B cell (primary cell): ENCODE measurements around the gene SLC4A5. TPM values are rescaled to one million over a fixed set of nuclear protein-coding genes. Genes with fewer than 3 reads are reported as not detected.

Experiments
- ATAC-seq: fragments of 200-7000 bp; cut with Tn5 transposase; one replicate; pipeline ENCODE4 v1.10.0; 2021; ENCODE audit warnings: low read depth, mild to moderate bottlenecking, moderate number of reproducible peaks, moderate library complexity
- CTCF ChIA-PET: fragments of 350-600 bp; sonication (Branson Sonifier 250); formaldehyde crosslinking; loops from one replicate; lab custom pipeline; 2021; ENCODE audit warnings: antibody characterized with exemption, inconsistent platforms; lab: Charles Lee
- POLR2A ChIA-PET: fragments of 350-600 bp; sonication (Branson Sonifier 250); formaldehyde crosslinking; loops from one replicate; lab custom pipeline; 2021; ENCODE audit warnings: antibody characterized with exemption; lab: Charles Lee
- DNase-seq: peaks from one replicate; pipeline ENCODE4 v3.0.0; 2013
- H2AFZ ChIP-seq: 2 replicates; pipeline ENCODE4 v1.6.1; 2012; ENCODE audit warnings: mild to moderate bottlenecking, low read depth, low read length; ENCODE audit not compliant: insufficient read depth, poor library complexity, severe bottlenecking
- H3K27ac ChIP-seq, 2 donors: 1 replicate in 1 of 2; 2 replicates in 1 of 2; pipeline ENCODE4 v1.5.1; 2012 to 2013; ENCODE audit warnings: low read length in 2 of 2, mild to moderate bottlenecking in 2 of 2, moderate library complexity in 1 of 2
- H3K27me3 ChIP-seq, 4 experiments: fragments of 200-600 bp in 1 of 4; sonication (generic) in 1 of 4; replicated peaks in 1 of 4; 1 replicate in 2 of 4; 2 replicates in 2 of 4; pipeline versions ENCODE4 v1.6.1 to v1.7.0; 2013 to 2016; ENCODE audit warnings: low read length in 3 of 4, mild to moderate bottlenecking in 2 of 4, mixed read lengths in 1 of 4, moderate library complexity in 1 of 4; ENCODE audit not compliant: insufficient read depth in 4 of 4, control insufficient read depth in 3 of 4; ENCODE audit errors: control extremely low read depth in 1 of 4
- H3K36me3 ChIP-seq, 2 experiments: replicated peaks in 1 of 2; 1 replicate in 1 of 2; 2 replicates in 1 of 2; pipeline versions ENCODE4 v1.6.1 to v1.7.1; 2013; ENCODE audit warnings: low read length in 1 of 2; ENCODE audit not compliant: insufficient read depth in 2 of 2, control insufficient read depth in 1 of 2; ENCODE audit errors: control extremely low read depth in 1 of 2, extremely low read depth in 1 of 2
- H3K4me1 ChIP-seq, 2 donors: fragments of 200-600 bp in 1 of 2; sonication (generic) in 1 of 2; 1 replicate in 1 of 2; 2 replicates in 1 of 2; pipeline versions ENCODE4 v1.5.1 to v1.6.1; 2013 to 2017; ENCODE audit warnings: low read length in 2 of 2; ENCODE audit not compliant: control insufficient read depth in 2 of 2, insufficient read depth in 2 of 2
- H3K4me2 ChIP-seq: replicated peaks from 2 replicates; pipeline ENCODE3; 2012; ENCODE audit warnings: mild to moderate bottlenecking, low read depth, low read length; ENCODE audit not compliant: poor library complexity, severe bottlenecking
- H3K4me3 ChIP-seq, 5 experiments: fragments of 200-600 bp in 1 of 5; sonication (generic) in 1 of 5; 1 replicate in 3 of 5; 2 replicates in 2 of 5; pipeline versions ENCODE4 v1.5.1 to v1.7.0; 2011 to 2016; ENCODE audit warnings: low read length in 4 of 5, mild to moderate bottlenecking in 4 of 5, low read depth in 2 of 5, control low read depth in 1 of 5, moderate library complexity in 1 of 5; ENCODE audit not compliant: insufficient read depth in 1 of 5; ENCODE audit errors: control extremely low read depth in 1 of 5, extremely low read depth in 1 of 5
- H3K79me2 ChIP-seq: fragments of 200-600 bp; sonication (generic); one replicate; pipeline ENCODE4 v1.6.0; 2016; ENCODE audit warnings: low read length; ENCODE audit not compliant: control insufficient read depth, insufficient read depth
- H3K9ac ChIP-seq: fragments of 200-600 bp; sonication (generic); 2 replicates; pipeline ENCODE4 v1.6.1; 2017; ENCODE audit warnings: mild to moderate bottlenecking, low read length, moderate library complexity
- H3K9me3 ChIP-seq, 3 donors: one replicate each; pipeline versions ENCODE4 v1.6.1 to v1.7.1; 2013; ENCODE audit warnings: low read length in 2 of 3; ENCODE audit not compliant: control insufficient read depth in 2 of 3, insufficient read depth in 1 of 3; ENCODE audit errors: control extremely low read depth in 1 of 3
- H4K20me1 ChIP-seq: 2 replicates; pipeline ENCODE4 v1.6.0; 2012; ENCODE audit warnings: mild to moderate bottlenecking, low read length; ENCODE audit not compliant: insufficient read depth, control insufficient read depth, poor library complexity, severe bottlenecking
- H3K27ac Mint-ChIP-seq: one replicate; pipeline ENCODE4 v1.8.0; 2021; ENCODE audit warnings: mixed read lengths
- H3K27me3 Mint-ChIP-seq: one replicate; pipeline ENCODE4 v1.8.0; 2021; ENCODE audit warnings: mixed read lengths
- H3K4me1 Mint-ChIP-seq: one replicate; pipeline ENCODE4 v1.8.0; 2021; ENCODE audit warnings: mixed read lengths
- H3K4me3 Mint-ChIP-seq: one replicate; pipeline ENCODE4 v1.8.0; 2021; ENCODE audit warnings: mixed read lengths
- H3K9me3 Mint-ChIP-seq: one replicate; pipeline ENCODE4 v1.8.0; 2022; ENCODE audit warnings: mixed read lengths; ENCODE audit not compliant: insufficient read depth
- CTCF ChIP-seq: fragments of 200-600 bp; IDR thresholded peaks from one replicate; pipeline ENCODE4 v1.8.0; 2022; ENCODE audit warnings: antibody characterized with exemption, mild to moderate bottlenecking
- EZH2 ChIP-seq: IDR thresholded peaks from 2 replicates; pipeline ENCODE4 v1.6.1; 2012; ENCODE audit warnings: borderline replicate concordance, low read depth, mild to moderate bottlenecking, moderate library complexity, low read length; ENCODE audit not compliant: insufficient read depth, poor library complexity, severe bottlenecking
- WGBS: methylation state at CpG from one replicate; pipeline ENCODE4 v1.1.5; 2013; ENCODE audit warnings: missing lambda C conversion rate; ENCODE audit not compliant: insufficient coverage; 5-methylcytosine and 5-hydroxymethylcytosine counted together
- intact Hi-C: fragments of 100-400 bp; cut with micrococcal nuclease; formaldehyde crosslinking; loops from one replicate; pipeline ENCODE4 v1.10.0; 2022
- polyA plus RNA-seq: library from polyadenylated mRNA; depleted of rRNA; stranded (reverse); fragments of >200 nt; gene quantifications from 2 replicates; pipeline ENCODE4 v1.2.3, GENCODE V29; 2012
- total RNA-seq, 2 donors: library from RNA; stranded (reverse); fragments of 120-200 nt in 1 of 2; gene quantifications; 1 replicate in 1 of 2; 2 replicates in 1 of 2; pipeline versions ENCODE4 v1.2.3 to v1.2.4, GENCODE V29; 2013 to 2022

The SLC4A5 gene
- total and polyA plus RNA-seq, 2 donors (not counting 1 experiment from before 2014, with no cell fraction given): 3.3 to 9.7 TPM

- Histone ChIP-seq H3K9me3 (no peaks in the 10 kb centered on the region), H3K9ac (no peak overlapping the region), H3K4me3 (no peak overlapping the region), H3K36me3 (peaks cover 14 to 36% of the 10 kb centered on the region in 2 experiments), H3K4me2 (peak overlapping the region; percentile 35), H4K20me1 (no peaks in the 10 kb centered on the region), H3K27ac (peak overlapping the region in 1 of 2 donors; percentile 46), H2AFZ (no peak overlapping the region), H3K79me2 (peaks cover 30% of the 10 kb centered on the region), H3K4me1 (peaks cover 8 to 11% of the 10 kb centered on the region in 2 donors), H3K27me3 (no peaks in the 10 kb centered on the region)
- 100% methylated on average over 1 of the region's 3 CpGs for WGBS
- intact Hi-C loops: loop anchor here (5.0 kb wide), 1 partner anchor 36 kb away; the partner anchor contains the start of gene MOB1A
- CTCF ChIA-PET: no interaction called here
- no peaks in the 10 kb centered on the region for H3K27me3 Mint-ChIP-seq
- no peak overlapping the region for H3K4me3 Mint-ChIP-seq
- H3K9me3 Mint-ChIP-seq: no peaks in the 10 kb centered on the region
- POLR2A ChIA-PET: no interaction called here
- H3K27ac Mint-ChIP-seq: no peak overlapping the region
- ATAC-seq: peak; percentile 54
- TF ChIP-seq EZH2: no peak
- TF ChIP-seq CTCF: no peak
- DNase-seq: no peak
- H3K4me1 Mint-ChIP-seq: peaks cover 14% of the 10 kb centered on the region
Measured at GRCh38 chr2:74212702-74213410, 130.4 kb downstream of the SLC4A5 start.

GRCh38 chr2:74206180-74206688 is 137.0 kb downstream of the SLC4A5 start:
- DNase-seq (peak; percentile 69), ATAC-seq (peak; percentile 70)
- H3K27ac ChIP-seq: peak overlapping the region; percentile 76 to 80
- peak overlapping the region in 3 of 5 experiments; percentile 0 to 17 (median 5) for H3K4me3 ChIP-seq
- Mint-ChIP-seq H3K4me1 (peaks cover 31% of the 10 kb centered on the region), H3K27me3 (no peaks in the 10 kb centered on the region), H3K4me3 (peak overlapping the region; percentile 47), H3K9me3 (no peaks in the 10 kb centered on the region), H3K27ac (peak overlapping the region; percentile 88)
- ChIA-PET POLR2A (interaction anchor here (0.7 to 3.7 kb wide), 3 partner anchors 20 to 27 kb away, joined by 3 to 26 read pairs (median 4); partner anchors contain the start of gene MOB1A), CTCF (interaction anchor here (0.5 to 3.7 kb wide), 9 partner anchors 9 to 431 kb away, joined by 3 to 16 read pairs (median 5); partner anchors contain the start of gene MOB1A)
- WGBS: 0% methylated on average over 4 of the region's 6 CpGs
- peaks cover 24 to 26% of the 10 kb centered on the region in 2 donors for H3K4me1 ChIP-seq
- H3K4me2 ChIP-seq: peak overlapping the region; percentile 67
- peaks cover 8 to 15% of the 10 kb centered on the region in 2 experiments for H3K36me3 ChIP-seq
- intact Hi-C loops: loop anchor here (5.0 kb wide), 1 partner anchor 39 kb away; no protein-coding TSS in a partner anchor
- no peak for TF ChIP-seq EZH2
- TF ChIP-seq CTCF: no peak
- no peaks in the 10 kb centered on the region for H3K27me3 ChIP-seq
- peak overlapping the region; percentile 38 for H3K9ac ChIP-seq
- H3K9me3 ChIP-seq: no peaks in the 10 kb centered on the region
- peak overlapping the region; percentile 82 for H2AFZ ChIP-seq
- peaks cover 87% of the 10 kb centered on the region for H3K79me2 ChIP-seq
- no peaks in the 10 kb centered on the region for H4K20me1 ChIP-seq
